ENCODE data around the gene TRIP6.

TRIP6 gene

DNA sequence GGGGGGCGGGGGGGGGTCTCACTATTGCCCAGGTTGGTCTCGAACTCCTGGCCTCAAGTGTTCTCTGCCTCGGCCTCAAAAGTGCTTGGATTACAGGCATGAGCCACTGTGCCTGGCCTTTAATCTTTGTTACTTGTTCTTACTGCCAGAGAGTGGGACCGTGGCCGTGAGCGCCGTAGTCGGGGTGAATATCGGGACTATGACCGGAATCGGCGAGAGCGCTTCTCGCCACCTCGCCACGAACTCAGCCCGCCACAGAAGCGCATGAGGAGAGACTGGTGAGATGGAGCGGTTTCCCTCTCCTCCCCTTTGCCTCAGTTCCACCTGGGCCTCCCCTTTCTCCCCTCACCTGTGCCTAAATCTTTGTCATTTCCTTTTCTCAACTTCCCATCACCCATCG, 13.9 kb downstream of the TRIP6 start:
- H3K9me3 ChIP-seq (ENCODE audit: control insufficient read depth, low read length): no peaks in the 10 kb centered on the region
- TF ChIP-seq, protein P1, sequence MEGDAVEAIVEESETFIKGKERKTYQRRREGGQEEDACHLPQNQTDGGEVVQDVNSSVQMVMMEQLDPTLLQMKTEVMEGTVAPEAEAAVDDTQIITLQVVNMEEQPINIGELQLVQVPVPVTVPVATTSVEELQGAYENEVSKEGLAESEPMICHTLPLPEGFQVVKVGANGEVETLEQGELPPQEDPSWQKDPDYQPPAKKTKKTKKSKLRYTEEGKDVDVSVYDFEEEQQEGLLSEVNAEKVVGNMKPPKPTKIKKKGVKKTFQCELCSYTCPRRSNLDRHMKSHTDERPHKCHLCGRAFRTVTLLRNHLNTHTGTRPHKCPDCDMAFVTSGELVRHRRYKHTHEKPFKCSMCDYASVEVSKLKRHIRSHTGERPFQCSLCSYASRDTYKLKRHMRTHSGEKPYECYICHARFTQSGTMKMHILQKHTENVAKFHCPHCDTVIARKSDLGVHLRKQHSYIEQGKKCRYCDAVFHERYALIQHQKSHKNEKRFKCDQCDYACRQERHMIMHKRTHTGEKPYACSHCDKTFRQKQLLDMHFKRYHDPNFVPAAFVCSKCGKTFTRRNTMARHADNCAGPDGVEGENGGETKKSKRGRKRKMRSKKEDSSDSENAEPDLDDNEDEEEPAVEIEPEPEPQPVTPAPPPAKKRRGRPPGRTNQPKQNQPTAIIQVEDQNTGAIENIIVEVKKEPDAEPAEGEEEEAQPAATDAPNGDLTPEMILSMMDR (IDR thresholded peaks at IDR 0.05): no peak
- H3K9ac ChIP-seq: no peak overlapping the region
- no peaks in the 10 kb centered on the region for H3K36me3 ChIP-seq (ENCODE audit: control insufficient read depth, insufficient read depth, low read length)
- no peak overlapping the region for H3K27ac ChIP-seq
- H3K27me3 ChIP-seq (ENCODE audit: control insufficient read depth, insufficient read depth, low read length): no peaks in the 10 kb centered on the region
- H3K79me2 ChIP-seq: peaks cover 34% of the 10 kb centered on the region
- H3K4me1 ChIP-seq: peaks cover 6% of the 10 kb centered on the region
- no peak overlapping the region for H3K4me3 ChIP-seq (ENCODE audit: low read depth, low read length)
- no peak overlapping the region for H3K4me2 ChIP-seq (ENCODE audit: low read length)
- H2AFZ ChIP-seq: no peak overlapping the region

DNA sequence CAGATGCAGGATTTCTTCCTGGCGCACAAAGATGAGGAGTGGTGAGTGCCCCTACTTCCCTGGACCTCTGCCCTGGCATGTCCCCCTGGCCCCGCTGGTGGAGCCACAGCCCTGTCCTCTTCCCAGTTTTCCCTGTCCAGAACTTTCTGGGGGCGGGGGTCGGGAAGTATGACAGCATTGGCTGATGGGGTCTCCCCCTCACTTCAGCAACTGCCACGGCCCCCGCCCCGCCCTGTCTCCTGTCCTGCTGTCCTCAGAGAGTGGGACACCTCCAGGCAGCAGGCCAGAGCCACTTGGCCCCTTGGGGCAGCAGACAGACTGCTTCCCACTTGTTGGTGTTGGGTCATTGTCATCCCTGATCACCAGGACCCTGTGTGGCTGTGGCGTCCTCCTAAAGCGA, 15.0 kb downstream of the TRIP6 start:
- Histone ChIP-seq H3K4me2 (ENCODE audit: low read length) (no peak overlapping the region), H3K9me3 (ENCODE audit: control insufficient read depth, low read length) (no peaks in the 10 kb centered on the region), H3K79me2 (peaks cover 24% of the 10 kb centered on the region), H3K36me3 (ENCODE audit: control insufficient read depth, insufficient read depth, low read length) (no peaks in the 10 kb centered on the region), H2AFZ (no peak overlapping the region), H3K4me1 (no peaks in the 10 kb centered on the region), H3K9ac (no peak overlapping the region), H3K27ac (no peak overlapping the region), H3K4me3 (ENCODE audit: low read depth, low read length) (no peak overlapping the region), H3K27me3 (ENCODE audit: control insufficient read depth, insufficient read depth, low read length) (no peaks in the 10 kb centered on the region)
- TF ChIP-seq, protein P1 (IDR thresholded peaks at IDR 0.05): no peak

DNA sequence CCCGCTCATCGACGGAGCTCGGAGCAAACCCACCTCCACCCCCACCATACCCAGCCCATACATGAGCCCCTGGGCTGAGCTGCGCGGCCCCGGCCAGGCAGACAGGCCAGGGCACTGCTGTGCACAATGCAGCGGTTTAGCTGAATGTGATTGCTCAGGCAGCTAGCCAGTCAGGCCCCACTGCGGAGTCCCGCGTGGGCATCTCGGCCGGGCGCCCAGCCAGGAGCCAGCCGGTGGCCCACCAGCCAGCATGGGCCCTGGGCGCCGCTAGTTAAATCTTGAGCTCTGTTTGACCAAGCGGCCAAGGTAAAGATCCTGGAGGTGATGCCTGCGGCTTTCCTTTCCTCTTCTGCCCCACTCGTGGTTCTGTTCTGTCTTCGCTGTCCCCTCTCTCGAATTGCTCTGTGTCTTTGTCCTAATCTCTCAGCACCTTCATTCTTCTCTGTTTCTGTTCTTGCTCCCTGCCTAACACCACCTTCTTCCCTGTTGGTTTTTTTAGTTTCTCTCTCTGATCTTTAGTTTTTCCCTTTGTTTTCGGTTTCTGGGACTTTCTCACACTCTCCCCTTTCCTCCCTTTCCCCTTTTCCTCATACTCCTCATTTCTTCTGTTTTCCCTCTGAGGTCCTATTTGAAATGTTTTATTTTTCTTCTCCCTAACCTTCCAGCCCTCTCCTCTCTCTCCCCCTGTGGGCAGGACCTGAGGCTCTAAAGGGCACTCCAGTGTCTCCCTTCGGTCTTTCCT, 15.8 kb downstream of the TRIP6 start:
- no peak overlapping the region for H3K27ac ChIP-seq
- TF ChIP-seq, protein P1 (IDR thresholded peaks at IDR 0.05): no peak
- H3K4me1 ChIP-seq: peaks cover 2% of the 10 kb centered on the region

DNA sequence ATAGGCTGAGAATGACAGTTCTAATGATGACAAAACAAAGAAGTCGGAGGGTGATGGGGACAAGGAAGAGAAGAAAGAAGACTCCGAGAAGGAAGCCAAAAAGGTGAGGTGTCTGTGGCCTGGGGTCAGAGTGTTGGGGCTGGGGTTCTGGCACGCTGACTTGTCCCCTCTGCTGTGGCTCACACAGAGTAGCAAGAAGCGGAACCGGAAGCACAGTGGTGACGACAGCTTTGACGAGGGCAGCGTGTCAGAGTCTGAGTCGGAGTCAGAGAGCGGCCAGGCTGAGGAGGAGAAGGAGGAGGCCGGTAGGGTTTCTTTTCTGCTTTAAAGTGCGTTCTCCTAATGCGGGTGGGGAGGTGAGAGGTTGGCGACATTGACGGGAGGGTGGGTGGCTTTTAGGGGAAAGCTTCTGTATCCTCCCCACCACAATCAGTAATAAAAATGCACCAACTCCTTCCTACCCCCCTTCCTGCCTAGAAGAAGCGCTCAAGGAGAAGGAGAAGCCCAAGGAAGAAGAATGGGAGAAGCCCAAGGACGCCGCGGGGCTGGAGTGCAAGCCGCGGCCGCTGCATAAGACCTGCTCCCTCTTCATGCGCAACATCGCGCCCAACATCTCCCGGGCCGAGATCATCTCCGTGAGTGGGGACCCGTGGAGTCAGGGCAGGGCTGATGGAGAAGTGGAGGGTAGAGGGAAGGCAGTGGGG, 17.7 kb downstream of the TRIP6 start:
- Histone ChIP-seq H3K9ac (no peak overlapping the region), H3K9me3 (ENCODE audit: control insufficient read depth, low read length) (no peaks in the 10 kb centered on the region), H3K4me3 (ENCODE audit: low read depth, low read length) (no peak overlapping the region), H3K79me2 (peaks cover 7% of the 10 kb centered on the region), H2AFZ (no peak overlapping the region), H3K4me2 (ENCODE audit: low read length) (no peak overlapping the region), H3K4me1 (peaks cover 13% of the 10 kb centered on the region), H3K27ac (no peak overlapping the region), H3K27me3 (ENCODE audit: control insufficient read depth, insufficient read depth, low read length) (no peaks in the 10 kb centered on the region), H3K36me3 (ENCODE audit: control insufficient read depth, insufficient read depth, low read length) (no peaks in the 10 kb centered on the region)
- TF ChIP-seq, protein P1 (IDR thresholded peaks at IDR 0.05): no peak

More for the DNA sequence above, 15.8 kb downstream of the TRIP6 start:
- no peak overlapping the region for H3K4me3 ChIP-seq (ENCODE audit: low read depth, low read length)
- no peak overlapping the region for H3K9ac ChIP-seq
- no peaks in the 10 kb centered on the region for H3K27me3 ChIP-seq (ENCODE audit: control insufficient read depth, insufficient read depth, low read length)
- H3K9me3 ChIP-seq (ENCODE audit: control insufficient read depth, low read length): no peaks in the 10 kb centered on the region
- no peak overlapping the region for H3K4me2 ChIP-seq (ENCODE audit: low read length)
- H2AFZ ChIP-seq: no peak overlapping the region
- H3K79me2 ChIP-seq: peaks cover 18% of the 10 kb centered on the region
- no peaks in the 10 kb centered on the region for H3K36me3 ChIP-seq (ENCODE audit: control insufficient read depth, insufficient read depth, low read length)

Measured in parathyroid adenoma (tissue), 2 donors.